Measurements from ENCODE around the gene EYA2. TPM values are rescaled to one million over a fixed set of nuclear protein-coding genes. Genes with fewer than 3 reads are reported as not detected.
A peak's percentile ranks its signal among the peaks of the same experiment; 100 is the strongest.
"Not testable (repeated sequence)": the region's sequence is repeated elsewhere in the genome, so short reads cannot be mapped to it uniquely, and the experiment has no call there.

The EYA2 gene
- total and polyA plus RNA-seq, 5 experiments from 2014 or later = not detected

GRCh38 chr20:46872328-46873211 is 22.1 kb upstream of the EYA2 start:
- POLR2A ChIA-PET = no interaction called here
- no peak overlapping the region for H3K27ac Mint-ChIP-seq
- H3K9me3 Mint-ChIP-seq = peaks cover 2 to 20% (median 12%) of the 10 kb centered on the region in 9 donors
- DNase-seq (no peak), ATAC-seq (no peak)
- H3K4me3 Mint-ChIP-seq = no peak overlapping the region
- H3K4me1 Mint-ChIP-seq = no peaks in the 10 kb centered on the region
- peaks cover 0 to 13% (median 0%) of the 10 kb centered on the region in 3 donors for H3K36me3 Mint-ChIP-seq
- H3K27me3 Mint-ChIP-seq = peaks cover 15 to 33% (median 16%) of the 10 kb centered on the region in 5 donors

- Mint-ChIP-seq H3K4me3 (no peak overlapping the region), H3K36me3 (no peaks in the 10 kb centered on the region), H3K27me3 (peaks cover 9 to 16% (median 11%) of the 10 kb centered on the region in 5 donors), H3K4me1 (no peaks in the 10 kb centered on the region), H3K9me3 (peaks cover 0 to 4% (median 0%) of the 10 kb centered on the region in 9 donors), H3K27ac (no peak overlapping the region)
- DNase-seq (no peak), ATAC-seq (no peak)
- POLR2A ChIA-PET = no interaction called here
These were observed 19.6 kb upstream of the EYA2 start for GRCh38 chr20:46875059-46875458.

- ATAC-seq = no peak
- Mint-ChIP-seq H3K4me3 (no peak overlapping the region), H3K9me3 (peaks cover 0 to 4% (median 0%) of the 10 kb centered on the region in 9 donors)
These were observed 15.3 kb upstream of the EYA2 start for GRCh38 chr20:46879386-46879785.

DNA sequence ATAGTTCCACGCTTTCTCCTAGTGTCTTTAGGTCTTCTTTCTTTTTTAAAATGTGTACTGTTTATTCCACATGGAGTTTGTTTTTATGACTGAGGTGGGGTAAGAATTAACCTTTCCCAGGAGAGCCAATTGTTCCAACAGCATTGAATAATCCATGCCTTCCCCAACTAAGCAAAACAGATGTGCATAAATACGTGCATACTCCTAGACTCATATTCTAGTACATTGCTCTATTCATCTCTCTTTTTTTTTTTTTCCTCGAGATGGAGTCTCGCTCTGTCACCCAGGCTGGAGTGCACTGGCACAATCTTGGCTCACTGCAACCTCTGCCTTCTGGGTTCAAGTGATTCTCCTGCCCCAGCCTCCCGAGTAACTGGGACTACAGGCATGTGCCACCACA is 14.7 kb upstream of the EYA2 start:
- H3K4me3 Mint-ChIP-seq, H3K4me1 Mint-ChIP-seq, H3K27ac Mint-ChIP-seq, DNase-seq, H3K36me3 Mint-ChIP-seq, POLR2A ChIA-PET, H3K9me3 Mint-ChIP-seq, ATAC-seq: not testable (repeated sequence)
- H3K27me3 Mint-ChIP-seq = peaks cover 14 to 28% (median 22%) of the 10 kb centered on the region in 5 donors

More at GRCh38 chr20:46879386-46879785, 15.3 kb upstream of the EYA2 start:
- Mint-ChIP-seq H3K4me1 (no peaks in the 10 kb centered on the region), H3K27ac (no peak overlapping the region), H3K27me3 (peaks cover 16 to 27% (median 22%) of the 10 kb centered on the region in 5 donors), H3K36me3 (no peaks in the 10 kb centered on the region)
- POLR2A ChIA-PET = no interaction called here
- DNase-seq = no peak

- Mint-ChIP-seq H3K36me3 (no peaks in the 10 kb centered on the region), H3K4me3 (no peak overlapping the region), H3K9me3 (peaks cover 0 to 4% (median 0%) of the 10 kb centered on the region in 9 donors), H3K4me1 (no peaks in the 10 kb centered on the region), H3K27ac (no peak overlapping the region), H3K27me3 (peaks cover 16 to 38% (median 30%) of the 10 kb centered on the region in 5 donors)
- no peak for DNase-seq
- ATAC-seq = no peak
- POLR2A ChIA-PET = no interaction called here
These were observed 10.8 kb upstream of the EYA2 start for GRCh38 chr20:46883892-46884291.

GRCh38 chr20:46890682-46891081 is 4.0 kb upstream of the EYA2 start:
- H3K36me3 Mint-ChIP-seq = no peaks in the 10 kb centered on the region
- no peak overlapping the region for H3K27ac Mint-ChIP-seq
- DNase-seq (no peak), ATAC-seq (no peak)
- H3K9me3 Mint-ChIP-seq = peaks cover 0 to 13% (median 5%) of the 10 kb centered on the region in 9 donors
- H3K4me1 Mint-ChIP-seq = peaks cover 0 to 3% (median 0%) of the 10 kb centered on the region in 4 donors
- H3K4me3 Mint-ChIP-seq = no peak overlapping the region
- H3K27me3 Mint-ChIP-seq = peaks cover 26 to 42% (median 35%) of the 10 kb centered on the region in 5 donors
- POLR2A ChIA-PET = no interaction called here

DNA sequence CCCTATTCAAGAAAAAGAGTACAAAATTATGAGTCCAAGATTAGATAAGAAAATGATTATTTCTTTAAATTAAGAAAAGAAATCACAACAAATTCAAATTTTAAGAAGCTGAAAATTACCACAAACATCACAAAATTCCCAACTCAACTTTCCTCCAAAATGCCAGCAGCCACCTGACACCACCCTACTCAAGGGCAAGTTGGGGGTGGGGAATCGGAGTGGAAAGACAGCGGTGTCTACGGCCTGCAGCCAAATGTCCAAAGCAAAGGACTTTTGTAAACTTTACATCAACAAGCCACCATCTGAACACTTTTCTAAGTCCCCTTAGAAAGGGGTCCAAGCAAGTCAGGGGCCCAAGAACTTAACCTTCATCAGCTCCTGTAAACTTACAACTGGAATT is 1.6 kb upstream of the EYA2 start:
- Mint-ChIP-seq H3K36me3 (no peaks in the 10 kb centered on the region), H3K4me3 (no peak overlapping the region), H3K4me1 (peaks cover 0 to 3% (median 0%) of the 10 kb centered on the region in 4 donors), H3K27me3 (peaks cover 36 to 53% (median 45%) of the 10 kb centered on the region in 5 donors), H3K9me3 (peaks cover 0 to 13% (median 5%) of the 10 kb centered on the region in 9 donors), H3K27ac (no peak overlapping the region)
- no peak for DNase-seq
- POLR2A ChIA-PET = no interaction called here
- no peak for ATAC-seq

GRCh38 chr20:46893877-46894578 is 615 bp upstream of the EYA2 start:
- peaks cover 36 to 63% (median 44%) of the 10 kb centered on the region in 5 donors for H3K27me3 Mint-ChIP-seq
- H3K27ac Mint-ChIP-seq = no peak overlapping the region
- ATAC-seq = no peak
- no peak overlapping the region for H3K4me3 Mint-ChIP-seq
- peaks cover 0 to 3% (median 0%) of the 10 kb centered on the region in 4 donors for H3K4me1 Mint-ChIP-seq
- POLR2A ChIA-PET = no interaction called here
- no peaks in the 10 kb centered on the region for H3K36me3 Mint-ChIP-seq
- no peak for DNase-seq
- H3K9me3 Mint-ChIP-seq = peaks cover 0 to 13% (median 5%) of the 10 kb centered on the region in 9 donors

DNA sequence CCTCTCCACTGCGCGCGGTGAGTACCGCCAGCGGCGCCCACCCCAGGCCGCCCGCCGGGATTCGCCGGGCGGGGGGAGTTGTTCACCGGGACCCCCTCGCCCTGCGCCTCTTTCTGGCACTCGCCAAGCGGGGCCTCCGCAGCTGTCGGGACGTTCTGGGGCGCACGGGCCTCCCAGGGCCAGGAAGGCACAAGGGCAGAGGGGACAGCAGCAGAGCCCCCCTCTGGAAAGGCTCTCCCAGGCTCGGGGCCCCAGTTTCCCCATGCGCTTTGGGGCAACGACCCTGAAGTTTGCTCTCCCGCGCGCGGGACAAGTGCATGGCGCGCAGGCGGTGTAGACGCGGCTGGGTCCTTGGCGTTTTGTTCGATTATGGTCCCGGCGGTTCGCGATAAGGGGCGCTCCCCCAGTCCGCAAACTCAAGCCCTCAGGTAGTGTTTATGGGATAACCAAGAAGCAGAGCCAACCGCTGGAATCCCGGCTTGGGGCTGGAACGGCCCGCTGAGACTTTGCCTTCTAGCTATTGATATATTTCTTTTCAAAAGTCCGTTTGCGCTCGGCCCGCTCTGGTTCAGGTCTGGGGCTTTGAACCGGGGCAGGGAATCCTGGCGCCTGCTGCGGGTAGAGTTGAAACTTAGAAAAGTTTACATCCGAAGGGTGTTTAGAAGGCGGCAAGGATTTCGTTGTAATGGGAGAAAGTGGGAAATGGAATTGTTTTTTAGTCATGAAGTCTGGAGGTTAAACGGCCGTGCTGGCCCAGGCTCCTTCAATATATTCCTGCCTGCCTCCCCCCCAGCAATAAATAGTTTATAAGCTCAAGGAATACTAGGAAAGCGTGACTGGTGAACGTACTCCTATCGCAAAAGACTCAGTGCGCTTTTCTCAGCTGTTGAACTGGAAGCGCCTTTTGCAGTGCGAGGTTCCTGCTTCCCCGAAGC is 595 bp downstream of the EYA2 start:
- DNase-seq = no peak
- Mint-ChIP-seq H3K4me1 (peaks cover 0 to 3% (median 0%) of the 10 kb centered on the region in 4 donors), H3K27me3 (peaks cover 32 to 67% (median 40%) of the 10 kb centered on the region in 5 donors), H3K36me3 (no peaks in the 10 kb centered on the region), H3K4me3 (no peak overlapping the region), H3K27ac (no peak overlapping the region), H3K9me3 (peaks cover 0 to 10% (median 5%) of the 10 kb centered on the region in 9 donors)
- no peak for ATAC-seq
- POLR2A ChIA-PET = no interaction called here

DNA sequence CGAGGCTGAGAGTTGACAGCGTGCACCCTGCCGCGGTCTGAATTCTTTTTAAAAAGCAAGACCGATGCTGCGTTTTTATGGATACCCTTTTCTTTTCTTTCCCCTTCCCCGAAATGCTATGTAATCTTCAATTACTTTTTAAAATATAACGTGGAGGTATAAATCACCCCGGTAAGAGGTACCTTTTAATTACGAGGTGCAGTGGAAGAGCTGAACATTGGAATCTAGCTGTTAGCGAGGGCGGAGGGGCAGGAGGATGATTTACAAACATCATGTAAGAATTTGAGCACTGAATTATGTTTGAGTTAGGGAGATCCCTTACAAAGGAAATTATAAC is 1.2 kb downstream of the EYA2 start:
- H3K27ac Mint-ChIP-seq = peak overlapping the region in 1 of 10 donors; percentile 25
- no peak for DNase-seq
- peaks cover 0 to 4% (median under 1%) of the 10 kb centered on the region in 9 donors for H3K9me3 Mint-ChIP-seq
- no peak for ATAC-seq
- peaks cover 27 to 67% (median 40%) of the 10 kb centered on the region in 5 donors for H3K27me3 Mint-ChIP-seq
- H3K4me1 Mint-ChIP-seq = peaks cover 0 to 3% (median 0%) of the 10 kb centered on the region in 4 donors
- H3K4me3 Mint-ChIP-seq = no peak overlapping the region
- no peaks in the 10 kb centered on the region for H3K36me3 Mint-ChIP-seq
- POLR2A ChIA-PET = no interaction called here

- H3K36me3 Mint-ChIP-seq = no peaks in the 10 kb centered on the region
- DNase-seq (no peak), ATAC-seq (no peak)
- H3K4me3 Mint-ChIP-seq = no peak overlapping the region
- H3K27me3 Mint-ChIP-seq = peaks cover 27 to 66% (median 41%) of the 10 kb centered on the region in 5 donors
- POLR2A ChIA-PET = no interaction called here
- no peak overlapping the region for H3K27ac Mint-ChIP-seq
- H3K4me1 Mint-ChIP-seq = peaks cover 0 to 3% (median 0%) of the 10 kb centered on the region in 4 donors
- no peaks in the 10 kb centered on the region for H3K9me3 Mint-ChIP-seq
These were observed 2.8 kb downstream of the EYA2 start for GRCh38 chr20:46897328-46897880.

- Mint-ChIP-seq H3K4me1 (peaks cover 0 to 3% (median 0%) of the 10 kb centered on the region in 4 donors), H3K9me3 (no peaks in the 10 kb centered on the region), H3K27me3 (peaks cover 22 to 56% (median 38%) of the 10 kb centered on the region in 5 donors), H3K36me3 (no peaks in the 10 kb centered on the region), H3K27ac (no peak overlapping the region), H3K4me3 (no peak overlapping the region)
- DNase-seq (no peak), ATAC-seq (no peak)
- POLR2A ChIA-PET = no interaction called here
These were observed 3.8 kb downstream of the EYA2 start for GRCh38 chr20:46898423-46898822.

Data from naive thymus-derived CD8-positive, alpha-beta T cell (primary cell).